Stomach smooth muscle (tissue), 2 donors: ENCODE measurements around the gene FAF1.
"Not testable (repeated sequence)": the region's sequence is repeated elsewhere in the genome, so short reads cannot be mapped to it uniquely, and the experiment has no call there.

Experiments
- H3K27ac ChIP-seq: one replicate; pipeline ENCODE4 v1.7.0; 2013; ENCODE audit warnings: mild to moderate bottlenecking, low read length, inconsistent platforms
- H3K27me3 ChIP-seq, 2 donors: one replicate each; pipeline ENCODE4 v1.7.0; 2013; ENCODE audit warnings: low read length in 2 of 2; ENCODE audit not compliant: insufficient read depth in 2 of 2, control insufficient read depth in 1 of 2
- H3K36me3 ChIP-seq, 2 donors: one replicate each; pipeline ENCODE4 v1.7.0; 2013; ENCODE audit warnings: low read length in 2 of 2; ENCODE audit not compliant: control insufficient read depth in 2 of 2, insufficient read depth in 2 of 2
- H3K4me1 ChIP-seq: one replicate; pipeline ENCODE4 v1.7.0; 2013; ENCODE audit warnings: low read length; ENCODE audit not compliant: control insufficient read depth, insufficient read depth
- H3K4me3 ChIP-seq, 2 donors: one replicate each; pipeline ENCODE4 v1.7.0; 2013; ENCODE audit warnings: low read length in 2 of 2
- H3K9ac ChIP-seq, 2 donors: one replicate each; pipeline ENCODE4 v1.7.0; 2013; ENCODE audit warnings: low read length in 2 of 2, mild to moderate bottlenecking in 1 of 2
- H3K9me3 ChIP-seq, 2 donors: one replicate each; pipeline ENCODE4 v1.7.0; 2013; ENCODE audit warnings: low read length in 2 of 2; ENCODE audit not compliant: control insufficient read depth in 2 of 2
- donor health status: healthy.
- donor health status: Pancreatic carcinoma.

The FAF1 gene

DNA sequence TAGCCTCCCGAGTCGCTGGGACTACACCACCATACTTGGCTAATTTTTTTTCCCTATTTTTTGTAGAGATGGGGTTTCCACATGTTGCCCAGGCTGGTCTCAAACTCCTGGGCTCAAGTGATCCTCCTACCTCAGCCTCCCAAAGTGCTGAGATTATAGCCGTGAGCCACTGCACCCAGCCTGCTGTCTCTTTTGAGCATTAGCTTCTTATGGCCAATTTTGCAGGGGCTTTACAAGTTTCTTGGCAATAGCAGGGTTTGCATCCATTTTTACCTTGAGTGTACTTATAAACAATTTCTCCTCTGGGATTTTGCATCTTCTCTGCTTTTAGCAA lies 432.1 kb downstream of the FAF1 start:
- not testable (repeated sequence) for H3K27me3 ChIP-seq, H3K9me3 ChIP-seq, H3K27ac ChIP-seq, H3K36me3 ChIP-seq, H3K4me3 ChIP-seq, H3K9ac ChIP-seq, H3K4me1 ChIP-seq

DNA sequence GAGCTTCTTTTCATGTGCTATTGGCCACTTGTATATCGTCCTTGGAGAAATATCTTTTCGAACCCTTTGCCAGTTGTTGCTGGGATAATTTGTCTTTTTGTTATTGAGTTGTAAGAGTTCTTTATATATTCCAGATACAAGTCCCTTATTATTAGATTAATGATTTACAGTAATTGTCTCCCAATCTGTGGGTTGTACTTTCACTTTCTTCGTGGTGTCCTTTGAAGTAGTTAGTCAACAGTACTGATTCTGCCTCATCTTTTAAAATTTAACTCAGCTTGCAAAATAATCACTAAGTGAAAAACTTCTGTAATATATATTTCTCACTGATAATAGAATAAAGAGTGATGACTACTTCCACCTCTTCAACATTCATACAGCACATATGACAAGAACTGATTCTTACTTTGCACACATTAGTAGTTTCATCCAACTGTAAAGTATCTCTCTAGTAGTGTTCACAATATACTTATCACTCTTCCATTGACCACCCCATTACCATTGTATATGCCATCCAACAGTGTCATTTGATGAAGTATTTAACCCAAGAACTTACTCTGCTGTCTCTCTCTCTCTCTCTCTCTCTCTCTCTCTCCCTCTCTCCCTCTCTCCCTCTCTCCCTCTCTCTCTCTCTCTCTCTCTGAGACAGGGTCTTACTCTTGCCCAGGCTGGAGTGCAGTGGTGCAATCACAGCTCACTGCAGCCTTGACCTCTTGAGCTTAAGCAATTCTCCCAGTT lies 432.6 kb downstream of the FAF1 start:
- no peak overlapping the region for H3K9ac ChIP-seq
- H3K4me1 ChIP-seq, result no peaks in the 10 kb centered on the region
- H3K9me3 ChIP-seq, result no peaks in the 10 kb centered on the region
- no peaks in the 10 kb centered on the region for H3K36me3 ChIP-seq
- no peak overlapping the region for H3K4me3 ChIP-seq
- no peaks in the 10 kb centered on the region for H3K27me3 ChIP-seq
- H3K27ac ChIP-seq, result no peak overlapping the region

DNA sequence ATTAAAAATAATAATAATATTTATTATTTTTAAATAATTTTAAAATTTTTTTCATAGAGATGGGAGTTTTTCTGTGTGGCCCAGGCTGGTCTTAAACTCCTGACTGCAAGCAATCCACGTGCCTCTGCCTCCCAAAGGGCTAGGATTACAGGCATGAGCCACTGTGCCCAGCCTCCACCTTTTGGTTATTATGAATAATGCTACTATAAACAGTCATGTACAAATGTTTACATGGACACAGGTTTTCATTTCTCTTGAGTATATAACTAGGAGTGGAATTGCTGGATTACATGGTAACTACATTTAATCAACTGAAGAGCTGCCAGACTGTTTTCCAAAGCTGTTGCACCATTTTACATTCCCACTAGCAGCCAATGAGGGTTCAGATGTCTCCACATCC lies 433.6 kb downstream of the FAF1 start:
- Histone ChIP-seq H3K9ac (no peak overlapping the region), H3K4me1 (no peaks in the 10 kb centered on the region), H3K27me3 (no peaks in the 10 kb centered on the region), H3K4me3 (no peak overlapping the region), H3K27ac (no peak overlapping the region), H3K36me3 (no peaks in the 10 kb centered on the region), H3K9me3 (no peaks in the 10 kb centered on the region)

DNA sequence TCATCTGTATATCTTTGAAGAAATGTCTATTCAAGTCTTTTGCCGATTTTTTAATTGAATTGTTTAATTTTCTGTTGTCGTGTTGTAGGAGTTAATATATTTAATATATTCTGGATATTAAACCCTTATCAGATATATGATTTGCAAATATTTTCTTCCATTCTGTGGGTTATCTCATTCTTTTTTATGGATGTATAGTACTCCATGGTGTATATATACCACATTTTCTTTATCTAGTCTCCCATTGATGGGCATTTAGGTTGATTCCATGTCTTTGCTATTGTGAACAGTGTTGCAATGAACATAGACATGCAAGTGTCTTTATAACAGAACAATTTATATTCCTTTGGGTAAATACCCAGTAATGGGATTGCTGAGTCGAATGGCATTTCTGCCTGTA lies 436.5 kb downstream of the FAF1 start:
- no peaks in the 10 kb centered on the region for H3K27me3 ChIP-seq
- no peaks in the 10 kb centered on the region for H3K4me1 ChIP-seq
- H3K36me3 ChIP-seq, result peaks cover 0 to 3% of the 10 kb centered on the region in 2 donors
- no peak overlapping the region for H3K9ac ChIP-seq
- H3K4me3 ChIP-seq, result no peak overlapping the region
- no peaks in the 10 kb centered on the region for H3K9me3 ChIP-seq
- H3K27ac ChIP-seq, result no peak overlapping the region

DNA sequence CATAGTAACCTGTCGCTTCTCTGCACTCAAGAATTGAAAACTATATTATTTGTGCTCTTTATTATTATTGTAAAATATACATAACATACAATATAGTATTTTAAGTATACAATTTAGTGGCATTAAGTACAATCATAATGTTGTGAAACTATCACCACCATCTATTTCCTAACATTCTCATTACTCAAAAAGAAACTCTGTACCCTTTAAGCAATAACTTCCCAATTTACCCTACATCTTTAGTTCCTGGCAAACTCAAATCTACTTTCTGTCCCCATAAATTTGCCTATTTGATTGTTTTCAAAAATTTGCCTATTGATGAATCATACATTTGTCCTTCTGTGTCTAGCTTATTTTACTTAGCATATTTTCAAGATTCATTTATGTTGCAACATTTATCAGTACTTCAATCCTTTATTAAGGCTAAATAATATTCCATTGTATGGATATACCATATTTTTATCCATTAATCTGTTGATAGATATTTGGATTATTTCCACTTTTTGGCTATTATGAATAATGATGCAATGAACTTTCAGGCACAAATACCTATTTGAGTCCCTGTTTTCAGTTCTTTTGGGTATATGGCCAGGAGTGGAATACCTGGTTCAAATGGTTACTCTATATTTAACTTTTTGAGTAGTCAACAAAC lies 437.2 kb downstream of the FAF1 start:
- H3K4me3 ChIP-seq, result no peak overlapping the region
- no peaks in the 10 kb centered on the region for H3K4me1 ChIP-seq
- H3K27me3 ChIP-seq, result no peaks in the 10 kb centered on the region
- no peak overlapping the region for H3K27ac ChIP-seq
- H3K36me3 ChIP-seq, result peaks cover 0 to 3% of the 10 kb centered on the region in 2 donors
- no peaks in the 10 kb centered on the region for H3K9me3 ChIP-seq
- no peak overlapping the region for H3K9ac ChIP-seq

DNA sequence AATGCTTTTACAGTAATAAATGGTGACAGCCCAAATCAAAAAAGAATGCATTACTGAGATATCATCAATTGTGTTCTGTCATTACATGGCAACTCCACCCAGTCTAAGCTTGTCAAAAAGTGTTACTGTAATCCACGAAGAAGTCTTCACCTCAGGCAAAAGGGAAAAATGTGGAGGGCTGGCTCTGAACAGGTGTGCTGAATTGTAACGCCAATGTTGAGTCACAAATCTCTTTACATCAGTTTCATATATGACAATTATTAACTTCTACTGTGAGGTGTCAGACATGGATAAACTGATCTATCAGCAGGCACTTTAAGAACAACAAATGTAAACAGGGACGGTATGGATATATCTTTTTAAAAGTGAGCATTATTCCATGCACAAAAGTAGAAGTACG lies 438.4 kb downstream of the FAF1 start:
- Histone ChIP-seq H3K4me1 (no peaks in the 10 kb centered on the region), H3K36me3 (peaks cover 0 to 3% of the 10 kb centered on the region in 2 donors), H3K9ac (no peak overlapping the region), H3K27me3 (no peaks in the 10 kb centered on the region), H3K27ac (no peak overlapping the region), H3K4me3 (no peak overlapping the region), H3K9me3 (no peaks in the 10 kb centered on the region)

DNA sequence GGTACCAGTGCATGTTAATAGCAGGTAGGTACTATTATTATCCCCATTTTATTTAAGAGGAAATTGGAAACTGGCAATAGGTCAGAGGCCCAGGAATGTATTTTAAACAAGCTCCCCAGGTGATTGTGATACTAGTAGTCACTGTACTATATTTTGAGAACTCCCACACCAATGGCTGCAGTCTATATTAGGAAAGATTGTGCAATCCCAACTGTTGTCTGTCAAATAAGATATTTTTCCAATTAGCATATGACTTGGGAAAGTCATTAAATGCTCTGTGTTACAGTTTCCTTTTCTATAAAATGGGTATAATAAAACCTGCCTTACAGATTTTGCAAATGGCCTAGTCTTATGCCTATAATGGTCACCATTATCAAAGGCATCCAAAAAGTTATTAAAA lies 442.6 kb downstream of the FAF1 start:
- H3K4me1 ChIP-seq, result no peaks in the 10 kb centered on the region
- H3K27ac ChIP-seq, result no peak overlapping the region
- H3K4me3 ChIP-seq, result no peak overlapping the region
- H3K9me3 ChIP-seq, result no peaks in the 10 kb centered on the region
- no peak overlapping the region for H3K9ac ChIP-seq
- H3K36me3 ChIP-seq, result peaks cover 0 to 6% of the 10 kb centered on the region in 2 donors
- H3K27me3 ChIP-seq, result no peaks in the 10 kb centered on the region

DNA sequence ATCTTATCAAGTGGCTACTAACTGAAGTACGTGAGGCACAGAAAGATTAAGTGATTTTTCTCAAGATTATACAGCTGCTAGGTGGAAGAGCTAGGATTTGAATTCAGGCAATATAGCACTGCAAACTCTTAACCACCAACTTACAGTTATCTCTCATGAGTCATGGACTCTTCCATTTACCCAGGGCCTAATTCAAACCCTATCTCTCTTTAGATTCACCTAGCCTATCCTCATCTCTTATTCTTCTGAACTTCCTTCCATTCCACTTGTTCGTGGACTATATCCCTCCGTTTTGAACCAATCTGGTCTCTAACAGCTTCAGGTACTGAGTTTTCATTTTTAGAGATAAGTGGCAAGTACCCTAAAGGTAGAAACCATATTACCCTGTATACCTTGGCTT lies 444.0 kb downstream of the FAF1 start:
- no peaks in the 10 kb centered on the region for H3K27me3 ChIP-seq
- no peak overlapping the region for H3K9ac ChIP-seq
- H3K4me1 ChIP-seq, result no peaks in the 10 kb centered on the region
- H3K27ac ChIP-seq, result no peak overlapping the region
- peaks cover 0 to 6% of the 10 kb centered on the region in 2 donors for H3K36me3 ChIP-seq
- no peaks in the 10 kb centered on the region for H3K9me3 ChIP-seq
- no peak overlapping the region for H3K4me3 ChIP-seq

DNA sequence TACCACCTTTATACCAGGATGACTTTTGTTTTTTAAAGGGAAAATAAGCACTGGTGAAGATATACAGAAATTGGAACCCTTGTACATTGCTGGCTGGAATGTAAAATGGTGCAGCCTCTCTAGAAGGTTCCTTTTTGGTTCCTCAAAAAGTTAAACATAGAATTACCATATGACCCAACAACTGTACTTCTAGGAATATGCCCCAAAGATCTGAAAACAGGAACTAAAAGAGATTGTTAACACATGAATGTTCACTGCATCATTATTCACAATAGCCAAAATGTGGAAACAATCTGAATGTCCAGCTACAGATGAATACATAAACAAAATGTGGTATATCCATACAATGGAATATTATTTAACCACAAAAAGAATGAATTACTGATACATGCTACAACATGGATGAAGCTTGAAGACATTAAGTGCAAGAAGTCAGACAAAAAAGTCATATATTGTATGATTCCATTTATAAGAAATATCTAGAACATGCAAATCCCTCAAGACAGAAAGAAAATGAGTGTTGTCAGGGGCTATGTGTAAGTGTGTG lies 452.0 kb downstream of the FAF1 start:
- Histone ChIP-seq H3K27ac (no peak overlapping the region), H3K4me1 (no peaks in the 10 kb centered on the region), H3K36me3 (peaks cover 4 to 7% of the 10 kb centered on the region in 2 donors), H3K9me3 (peaks cover 0 to 4% of the 10 kb centered on the region in 2 donors), H3K27me3 (no peaks in the 10 kb centered on the region), H3K4me3 (no peak overlapping the region), H3K9ac (no peak overlapping the region)

DNA sequence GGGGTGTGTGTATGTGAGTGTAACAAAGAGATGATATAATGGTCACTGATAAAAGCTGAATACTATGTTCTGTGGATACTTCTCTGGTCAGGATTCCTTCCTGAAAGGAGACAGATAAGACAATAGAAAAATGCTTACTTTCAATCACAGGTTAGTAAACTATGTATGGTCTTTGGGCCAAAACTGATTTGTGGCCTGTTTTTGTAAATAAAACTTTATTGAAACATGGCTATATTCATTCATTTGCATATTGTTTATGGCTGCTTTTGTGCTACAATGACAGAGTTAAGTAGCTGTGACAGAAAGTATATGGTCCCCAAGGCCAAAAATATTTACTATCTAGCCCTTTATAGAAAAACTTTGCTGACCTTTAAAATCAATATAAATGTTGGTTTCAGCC lies 454.6 kb downstream of the FAF1 start:
- no peak overlapping the region for H3K9ac ChIP-seq
- H3K9me3 ChIP-seq, result peaks cover 2 to 4% of the 10 kb centered on the region in 2 donors
- no peaks in the 10 kb centered on the region for H3K4me1 ChIP-seq
- no peak overlapping the region for H3K4me3 ChIP-seq
- no peak overlapping the region for H3K27ac ChIP-seq
- peaks cover 7% of the 10 kb centered on the region in 2 donors for H3K36me3 ChIP-seq
- no peaks in the 10 kb centered on the region for H3K27me3 ChIP-seq

DNA sequence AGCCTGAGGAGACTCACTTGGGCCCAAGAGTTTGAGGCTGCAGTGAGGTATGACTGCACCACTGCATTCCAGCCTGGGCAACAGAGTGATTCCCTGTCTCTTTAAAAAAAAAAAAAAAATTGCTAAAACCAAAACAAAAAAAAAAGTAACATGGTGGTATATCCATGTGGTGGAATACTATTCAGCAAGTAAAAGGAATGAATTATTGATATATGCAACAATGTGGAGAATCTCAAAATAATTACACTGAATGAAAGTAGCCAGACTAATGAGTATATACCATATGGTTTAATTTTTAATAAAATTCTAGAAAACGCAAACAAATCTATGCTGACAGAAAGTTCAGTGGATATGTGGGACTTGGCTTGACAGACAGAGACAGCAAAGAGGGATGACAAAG lies 456.6 kb downstream of the FAF1 start:
- peaks cover 7% of the 10 kb centered on the region in 2 donors for H3K36me3 ChIP-seq

More for the DNA sequence above, 456.6 kb downstream of the FAF1 start:
- H3K9me3 ChIP-seq, result peaks cover 2 to 4% of the 10 kb centered on the region in 2 donors
- no peak overlapping the region for H3K27ac ChIP-seq
- H3K4me3 ChIP-seq, result no peak overlapping the region
- H3K27me3 ChIP-seq, result no peaks in the 10 kb centered on the region
- H3K9ac ChIP-seq, result no peak overlapping the region
- no peaks in the 10 kb centered on the region for H3K4me1 ChIP-seq
